ENCODE measurements around the gene OSBPL5.
"Not testable (repeated sequence)": the region's sequence is repeated elsewhere in the genome, so short reads cannot be mapped to it uniquely, and the experiment has no call there.

OSBPL5 gene

DNA sequence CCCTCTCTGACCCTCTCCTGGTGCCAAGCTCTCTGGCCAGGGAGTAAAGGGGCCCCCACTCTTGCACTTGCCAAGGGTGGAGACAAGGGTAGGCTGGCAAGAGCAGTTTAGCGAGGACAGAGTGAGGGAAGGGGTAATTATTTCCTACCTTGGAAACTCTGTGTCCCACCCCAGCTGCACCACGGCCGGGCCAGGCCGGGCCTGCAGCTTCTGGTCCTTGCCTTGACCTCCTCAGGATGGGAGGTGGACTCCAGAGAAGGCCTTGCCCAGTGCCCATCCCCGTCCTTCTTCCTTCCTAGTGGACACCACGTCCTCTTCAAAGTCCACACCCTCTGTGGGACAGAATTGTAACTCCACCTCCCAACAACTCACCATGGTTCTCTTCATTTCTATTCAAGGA lies 18.4 kb upstream of the OSBPL5 start:
- DNase-seq (ENCODE audit: low read depth in 1 of 2, low spot score in 1 of 2), result no peak

DNA sequence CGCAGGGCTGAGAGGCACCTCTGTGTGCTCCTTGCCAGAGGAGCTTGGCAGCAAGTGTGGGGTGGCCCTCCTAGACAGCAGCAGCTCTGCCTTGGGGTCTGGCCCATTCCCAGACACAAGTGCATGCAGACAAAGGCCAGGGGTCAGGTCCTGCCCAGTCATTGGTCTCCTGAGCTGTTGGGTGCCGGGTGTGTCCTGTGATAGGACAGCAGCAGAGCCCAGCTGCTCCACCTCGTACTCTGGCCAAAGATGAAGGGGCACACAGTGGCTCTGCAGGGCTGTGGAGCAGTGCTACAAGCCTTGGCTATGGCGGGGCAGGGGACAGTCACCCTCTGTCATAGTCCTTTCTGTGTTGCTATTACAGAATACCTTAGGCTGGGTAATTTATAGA lies 17.3 kb upstream of the OSBPL5 start:
- DNase-seq (ENCODE audit: low read depth in 1 of 2, low spot score in 1 of 2), result no peak

DNA sequence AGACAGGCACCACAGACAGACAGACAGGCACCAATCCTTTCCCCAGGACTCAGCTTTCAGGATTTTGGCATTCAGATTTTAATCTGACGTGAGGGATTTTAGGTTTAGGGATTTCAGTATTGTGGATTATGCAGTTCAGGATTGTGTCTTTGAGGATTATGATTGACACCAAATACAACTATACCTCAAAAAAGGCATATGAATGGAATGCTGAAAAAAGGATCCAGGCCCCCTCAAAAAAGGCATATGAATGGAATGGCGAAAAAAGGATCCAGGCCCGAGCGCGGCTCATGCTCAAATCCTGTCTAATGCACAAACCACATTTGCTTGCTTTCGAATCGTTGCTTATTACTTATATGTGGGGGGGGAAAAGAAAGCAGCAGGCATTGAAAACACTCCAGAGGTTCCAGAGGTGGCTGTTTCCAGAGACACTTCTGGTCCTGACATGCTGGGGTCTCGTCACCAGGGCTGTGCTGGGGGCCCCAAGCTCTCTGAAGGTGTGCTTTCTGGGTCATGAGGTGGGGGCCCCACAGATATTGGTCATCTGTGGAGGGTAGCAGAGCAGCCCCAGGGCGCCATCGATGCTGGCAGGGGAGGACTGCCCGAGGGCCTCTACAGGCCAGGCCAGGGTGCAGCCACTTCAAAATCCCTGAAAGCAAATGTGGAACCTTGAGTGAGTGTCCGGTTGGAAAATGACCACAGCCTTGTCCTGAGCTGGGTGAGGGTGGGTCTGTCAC lies 16.8 kb upstream of the OSBPL5 start:
- DNase-seq (ENCODE audit: low read depth in 1 of 2, low spot score in 1 of 2), result no peak

DNA sequence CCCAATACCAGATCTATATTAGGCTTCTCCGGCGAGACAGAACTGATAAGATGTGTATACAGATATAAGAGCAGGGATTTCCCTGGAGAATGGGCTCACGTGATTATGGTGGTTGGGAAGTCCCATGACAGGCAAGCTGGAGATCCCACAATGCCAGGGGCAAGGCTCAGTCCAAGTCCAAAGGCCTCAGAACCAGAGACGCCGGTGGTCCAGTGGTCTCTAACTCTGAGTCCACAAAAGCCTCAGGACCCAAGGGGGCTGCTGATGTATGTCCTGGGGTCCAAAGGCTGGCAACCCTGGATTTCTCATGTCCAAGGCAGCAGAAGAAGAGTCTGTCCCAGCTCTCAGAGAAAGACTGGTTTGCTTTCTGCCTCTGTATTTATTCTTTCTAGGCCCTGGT lies 15.8 kb upstream of the OSBPL5 start:
- no peak for DNase-seq (ENCODE audit: low read depth in 1 of 2, low spot score in 1 of 2)

- no peak for DNase-seq (ENCODE audit: low read depth in 1 of 2, low spot score in 1 of 2)
Observed at GRCh38 chr11:3178349-3178748, 13.2 kb upstream of the OSBPL5 start.

GRCh38 chr11:3177931-3178330 lies 12.8 kb upstream of the OSBPL5 start:
- no peak for DNase-seq (ENCODE audit: low read depth in 1 of 2, low spot score in 1 of 2)

DNA sequence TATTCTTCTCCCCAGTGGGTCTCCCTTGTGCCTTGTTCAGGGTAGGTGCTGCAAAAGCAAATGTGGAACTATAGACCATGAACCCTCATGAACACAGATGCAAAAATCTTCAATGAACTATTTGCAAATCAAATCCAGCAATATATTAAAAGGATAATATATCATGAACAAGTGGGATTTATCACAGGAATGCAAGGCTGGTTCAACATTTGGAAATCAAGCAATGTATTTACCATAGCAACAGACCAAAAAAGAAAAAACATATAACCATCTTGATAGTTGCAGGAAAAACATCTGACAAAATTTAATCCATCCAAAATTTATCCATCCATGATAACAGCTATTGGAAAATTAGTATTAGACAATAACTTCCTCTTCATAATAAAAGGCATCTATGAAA lies 11.4 kb upstream of the OSBPL5 start:
- DNase-seq (ENCODE audit: low read depth in 1 of 2, low spot score in 1 of 2), result no peak

GRCh38 chr11:3175194-3175593 lies 10.1 kb upstream of the OSBPL5 start:
- DNase-seq (ENCODE audit: low read depth in 1 of 2, low spot score in 1 of 2), result no peak

DNA sequence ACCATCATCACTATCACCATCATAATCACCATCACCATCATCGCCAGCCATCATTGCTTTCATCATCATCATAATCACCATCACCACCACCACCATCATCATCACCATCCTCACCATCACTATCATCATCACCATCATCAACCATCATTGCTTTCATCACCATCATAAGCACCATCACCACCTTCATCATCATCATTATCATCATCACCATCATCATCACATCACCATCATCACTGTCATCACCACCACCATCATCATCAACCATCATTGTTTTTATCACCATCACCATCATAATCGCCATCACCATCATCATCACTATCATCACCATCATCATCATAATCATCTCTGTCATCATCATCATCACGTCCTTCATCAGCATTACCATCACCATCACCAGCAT lies 9.3 kb upstream of the OSBPL5 start:
- no peak for DNase-seq (ENCODE audit: low read depth in 1 of 2, low spot score in 1 of 2)

DNA sequence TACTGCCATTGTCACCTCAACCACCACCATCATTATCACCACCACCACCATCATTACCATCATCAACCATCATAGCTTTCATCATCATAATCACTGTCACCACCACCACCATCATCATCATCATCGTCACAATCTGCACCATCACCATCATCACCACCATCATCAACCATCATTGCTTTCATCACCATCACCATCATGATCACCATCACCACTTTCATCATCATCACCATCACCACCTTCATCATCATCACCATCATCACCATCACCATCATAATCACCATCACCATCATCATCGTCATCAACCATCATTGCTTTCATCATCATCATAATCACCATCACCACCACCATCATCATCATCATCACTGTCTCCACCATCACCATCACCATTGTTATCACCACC lies 8.7 kb upstream of the OSBPL5 start:
- DNase-seq (ENCODE audit: low read depth in 1 of 2, low spot score in 1 of 2), result no peak

DNA sequence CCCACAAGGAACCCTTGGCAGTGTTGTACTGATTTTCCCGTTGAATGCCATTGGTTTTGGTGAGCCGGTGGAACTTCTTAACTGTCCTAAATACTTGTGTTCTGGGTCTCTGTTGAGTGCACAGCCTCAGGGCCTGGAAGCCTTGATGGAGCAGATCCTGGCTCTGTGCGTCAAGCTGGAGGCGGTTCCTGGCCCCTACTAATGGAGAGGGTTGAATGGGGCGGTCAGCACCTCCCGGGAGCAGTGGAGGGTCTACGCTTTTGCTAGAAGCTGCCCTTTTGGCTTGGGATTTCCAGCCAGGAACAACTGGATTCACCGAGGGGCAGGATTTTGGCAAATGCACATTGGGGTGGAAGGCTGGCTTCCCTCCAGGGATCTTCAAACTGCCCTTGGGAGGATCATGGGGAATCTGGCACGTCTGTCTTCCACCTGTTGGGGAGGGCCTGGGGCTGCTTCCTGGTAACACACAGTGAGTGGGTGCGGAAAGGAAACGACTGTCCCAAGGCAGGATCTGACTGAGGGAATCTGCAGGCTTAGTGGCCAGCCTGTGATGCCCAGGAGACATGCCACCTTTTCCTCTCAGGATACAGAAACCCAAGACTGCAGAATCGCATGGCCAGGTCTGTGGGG lies 6.9 kb upstream of the OSBPL5 start:
- no peak for DNase-seq (ENCODE audit: low read depth in 1 of 2, low spot score in 1 of 2)

GRCh38 chr11:3170756-3171650 lies 5.9 kb upstream of the OSBPL5 start:
- no peak for DNase-seq (ENCODE audit: low read depth in 1 of 2, low spot score in 1 of 2)

DNA sequence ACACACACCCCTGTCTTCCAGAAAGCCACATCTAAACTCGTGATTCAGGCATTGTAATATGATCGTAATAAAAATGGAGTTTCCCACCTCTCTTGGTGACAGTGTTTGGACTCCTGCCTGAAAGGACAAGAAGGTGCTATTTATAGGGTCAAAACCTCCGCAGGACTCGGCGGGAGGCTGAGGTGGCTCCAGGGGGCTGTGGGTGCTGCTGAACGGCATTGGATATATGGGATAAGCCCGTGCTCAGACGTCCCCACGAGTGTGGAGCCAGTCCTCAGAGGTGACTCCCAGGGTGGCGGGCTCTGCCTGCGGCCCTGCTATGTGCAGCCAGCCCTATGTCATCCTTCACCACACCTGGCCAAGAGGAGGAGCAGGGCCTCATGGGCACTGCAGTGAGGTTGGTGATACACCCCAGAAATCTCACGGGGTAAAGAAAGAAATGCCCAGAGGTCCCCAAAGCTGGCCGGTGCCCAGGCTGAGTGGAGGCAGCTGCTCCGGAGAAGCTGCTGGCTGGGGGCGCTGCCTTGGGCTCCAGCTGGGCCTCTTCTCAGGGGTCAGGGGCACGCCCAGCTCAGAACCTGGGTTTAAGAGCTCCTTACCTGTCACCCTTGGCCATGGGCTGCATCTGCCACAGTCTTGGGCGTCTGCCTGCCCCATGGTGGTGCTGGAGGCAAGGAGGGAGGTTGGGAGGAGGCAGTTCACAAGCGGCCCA lies 5.1 kb upstream of the OSBPL5 start:
- DNase-seq (ENCODE audit: low read depth in 1 of 2, low spot score in 1 of 2), result no peak

- no peak for DNase-seq (ENCODE audit: low read depth in 1 of 2, low spot score in 1 of 2)
Observed at GRCh38 chr11:3169255-3170043, 4.3 kb upstream of the OSBPL5 start.

- not testable (repeated sequence) for DNase-seq (ENCODE audit: low read depth in 1 of 2, low spot score in 1 of 2)
Observed at GRCh38 chr11:3168742-3169254, 3.7 kb upstream of the OSBPL5 start.

DNA sequence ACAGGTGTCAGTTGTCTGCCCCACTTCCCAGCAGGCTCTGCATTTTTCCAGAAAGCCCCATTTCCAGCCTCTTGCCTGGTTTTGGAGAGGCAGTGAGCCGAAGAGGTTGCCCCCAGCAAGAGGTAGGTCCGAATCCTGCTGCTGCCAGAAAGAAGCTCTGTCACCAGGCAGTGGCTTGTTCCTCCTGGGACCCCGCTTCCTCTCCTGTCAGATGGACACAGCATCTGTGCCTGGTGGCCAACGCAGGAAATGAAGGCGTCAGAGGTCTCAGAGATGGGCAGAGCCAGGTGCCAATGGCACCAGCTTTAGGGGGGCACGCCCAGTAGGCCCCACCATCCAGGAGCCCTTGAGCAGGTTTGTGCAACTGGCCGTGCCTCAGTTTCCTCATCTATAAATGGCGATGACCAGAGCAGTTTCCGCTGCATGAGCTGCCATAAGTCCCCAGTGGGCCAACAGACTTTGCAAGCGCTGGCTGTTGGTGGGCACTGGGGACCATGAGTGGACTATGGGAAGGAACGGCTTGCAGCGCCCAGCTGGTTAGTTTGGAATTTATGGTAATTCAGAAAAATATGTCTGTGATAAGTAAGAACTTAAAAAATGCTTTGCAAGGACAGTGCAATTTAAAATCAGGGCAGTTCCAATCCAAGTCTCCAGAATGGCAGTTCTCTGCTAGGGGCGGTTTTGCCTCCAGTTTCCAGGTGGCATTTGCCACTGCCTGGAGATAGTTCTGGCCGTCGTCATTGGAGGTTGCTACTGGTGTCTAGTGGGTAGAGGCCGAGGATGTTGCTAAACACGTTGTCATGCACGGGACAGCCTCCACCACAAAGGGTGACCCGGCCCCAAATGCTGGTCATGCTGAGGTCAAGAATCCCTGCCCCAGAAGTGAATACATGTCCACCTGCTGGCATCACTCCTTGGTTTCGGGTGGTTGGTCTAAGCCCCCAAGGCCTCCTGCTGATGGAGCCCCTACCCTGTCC lies 2.3 kb upstream of the OSBPL5 start:
- no peak for DNase-seq (ENCODE audit: low read depth in 1 of 2, low spot score in 1 of 2)

GRCh38 chr11:3166268-3167142 lies 1.4 kb upstream of the OSBPL5 start:
- no peak for DNase-seq (ENCODE audit: low read depth in 1 of 2, low spot score in 1 of 2)

GRCh38 chr11:3165916-3166267 lies 782 bp upstream of the OSBPL5 start:
- DNase-seq (ENCODE audit: low read depth in 1 of 2, low spot score in 1 of 2), result no peak

All from activated CD4-positive, alpha-beta T cell treated with anti-CD3 and anti-CD28 coated beads, Interleukin-2, amount 50 U/mL, for 24 hours (primary cell).